A549 (cell line): Measurements from ENCODE around the gene ARHGAP44.

Experiments used
- EHF ChIP-seq: fragments of 250-450 bp; sonication (Bioruptor Pico); IDR thresholded peaks from 2 replicates; pipeline ENCODE4 v1.5.0; 2020; ENCODE audit warnings: mild to moderate bottlenecking
- EP300 ChIP-seq, 2 experiments: fragments of >200 bp; sonication (Bioruptor Twin); formaldehyde crosslinking; IDR thresholded peaks; 2 replicates in 1 of 2; 3 replicates in 1 of 2; pipeline ENCODE4 v1.6.1; 2016 to 2017
- HDAC2 ChIP-seq: fragments of 200-600 bp; sonication (generic); IDR thresholded peaks from 2 replicates; pipeline ENCODE4 v1.6.1; 2016
- HOXA7 ChIP-seq: fragments of 250-450 bp; sonication (Bioruptor Pico); IDR thresholded peaks from 2 replicates; pipeline ENCODE4 v1.5.0; 2020; ENCODE audit warnings: mild to moderate bottlenecking, moderate library complexity
- NR3C1 ChIP-seq: fragments of >200 bp; sonication (Bioruptor Twin); formaldehyde crosslinking; IDR thresholded peaks from 3 replicates; pipeline ENCODE4 v1.6.1; 2017
- POLR2A ChIP-seq: IDR thresholded peaks from 2 replicates; pipeline ENCODE4 v1.6.1; 2012; ENCODE audit warnings: mild to moderate bottlenecking, low read length
- SMC3 ChIP-seq: fragments of >200 bp; sonication (Bioruptor Twin); formaldehyde crosslinking; IDR thresholded peaks from 3 replicates; pipeline ENCODE4 v1.6.1; 2018; ENCODE audit warnings: inconsistent platforms
- SREBF2 ChIP-seq: fragments of 450-650 bp; IDR thresholded peaks from 2 replicates; pipeline ENCODE4 v1.6.1; 2014; ENCODE audit warnings: mild to moderate bottlenecking, moderate library complexity
- TF ChIP-seq, protein P1 (sequence below): IDR thresholded peaks from 2 replicates; pipeline ENCODE4 v1.6.1; 2012; ENCODE audit warnings: low read depth, borderline replicate concordance
- TF ChIP-seq, protein P2 (sequence below): fragments of >200 bp; sonication (Bioruptor Twin); formaldehyde crosslinking; IDR thresholded peaks from 3 replicates; pipeline ENCODE4 v1.5.1; 2016

DNA sequence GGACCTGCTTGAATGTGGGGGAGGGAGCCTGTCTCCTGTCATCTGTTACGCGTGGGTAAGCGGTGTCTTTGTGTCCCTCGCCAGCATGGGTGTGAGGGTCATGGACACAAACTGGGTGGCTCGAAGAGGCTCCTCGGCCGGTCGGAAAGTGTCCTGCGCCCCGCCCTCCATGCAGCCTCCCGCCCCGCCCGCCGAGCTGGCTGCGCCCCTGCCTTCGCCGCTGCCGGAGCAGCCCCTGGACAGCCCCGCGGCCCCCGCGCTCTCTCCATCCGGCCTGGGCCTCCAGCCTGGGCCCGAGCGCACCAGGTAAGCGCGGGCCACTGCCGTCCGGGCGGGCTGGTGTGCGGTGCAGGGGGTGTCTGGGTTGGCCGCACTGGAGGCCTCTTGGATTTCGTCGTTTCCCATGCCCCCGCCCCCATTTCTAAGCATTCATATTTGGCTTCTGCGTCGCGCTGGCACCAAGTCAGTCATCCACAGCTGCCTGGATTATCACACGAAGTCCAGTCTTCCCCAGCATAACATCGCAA, 184.8 kb downstream of the ARHGAP44 start:
- TF ChIP-seq, protein P1, sequence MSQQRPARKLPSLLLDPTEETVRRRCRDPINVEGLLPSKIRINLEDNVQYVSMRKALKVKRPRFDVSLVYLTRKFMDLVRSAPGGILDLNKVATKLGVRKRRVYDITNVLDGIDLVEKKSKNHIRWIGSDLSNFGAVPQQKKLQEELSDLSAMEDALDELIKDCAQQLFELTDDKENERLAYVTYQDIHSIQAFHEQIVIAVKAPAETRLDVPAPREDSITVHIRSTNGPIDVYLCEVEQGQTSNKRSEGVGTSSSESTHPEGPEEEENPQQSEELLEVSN = no peak
- TF ChIP-seq, protein P2, sequence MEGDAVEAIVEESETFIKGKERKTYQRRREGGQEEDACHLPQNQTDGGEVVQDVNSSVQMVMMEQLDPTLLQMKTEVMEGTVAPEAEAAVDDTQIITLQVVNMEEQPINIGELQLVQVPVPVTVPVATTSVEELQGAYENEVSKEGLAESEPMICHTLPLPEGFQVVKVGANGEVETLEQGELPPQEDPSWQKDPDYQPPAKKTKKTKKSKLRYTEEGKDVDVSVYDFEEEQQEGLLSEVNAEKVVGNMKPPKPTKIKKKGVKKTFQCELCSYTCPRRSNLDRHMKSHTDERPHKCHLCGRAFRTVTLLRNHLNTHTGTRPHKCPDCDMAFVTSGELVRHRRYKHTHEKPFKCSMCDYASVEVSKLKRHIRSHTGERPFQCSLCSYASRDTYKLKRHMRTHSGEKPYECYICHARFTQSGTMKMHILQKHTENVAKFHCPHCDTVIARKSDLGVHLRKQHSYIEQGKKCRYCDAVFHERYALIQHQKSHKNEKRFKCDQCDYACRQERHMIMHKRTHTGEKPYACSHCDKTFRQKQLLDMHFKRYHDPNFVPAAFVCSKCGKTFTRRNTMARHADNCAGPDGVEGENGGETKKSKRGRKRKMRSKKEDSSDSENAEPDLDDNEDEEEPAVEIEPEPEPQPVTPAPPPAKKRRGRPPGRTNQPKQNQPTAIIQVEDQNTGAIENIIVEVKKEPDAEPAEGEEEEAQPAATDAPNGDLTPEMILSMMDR = no peak
- TF ChIP-seq POLR2A (no peak), HOXA7 (CRISPR knock-in tag) (no peak), SREBF2 (no peak), HDAC2 (no peak), NR3C1 (no peak), SMC3 (no peak), EP300 (IDR thresholded peaks at IDR 0.05) (no peak), EHF (CRISPR knock-in tag) (no peak)
